Heart left ventricle (tissue), 16 donors: ENCODE measurements around the gene BNIPL. TPM values are rescaled to one million over a fixed set of nuclear protein-coding genes. Genes with fewer than 3 reads are reported as not detected.

ENCODE experiments used
- ATAC-seq, 4 donors: fragments of 200-7000 bp; cut with Tn5 transposase; one replicate each; pipeline ENCODE4 v1.9.1; 2020 to 2022; ENCODE audit warnings: moderate library complexity in 4 of 4, mild to moderate bottlenecking in 3 of 4, moderate number of reproducible peaks in 1 of 4
- DNase-seq, 5 donors: peaks; one replicate each; pipeline ENCODE4 v3.0.0-alpha.2; 2020
- H3K27ac ChIP-seq, 12 donors: fragments of 200-600 bp; sonication (generic) in 4 of 12; one replicate each; pipeline versions ENCODE4 v1.5.0 to v1.8.0; 2016 to 2022; ENCODE audit warnings: mild to moderate bottlenecking in 2 of 12
- H3K27me3 ChIP-seq, 9 donors: fragments of 200-600 bp; sonication (generic) in 2 of 9; one replicate each; pipeline versions ENCODE4 v1.5.1 to v1.8.0; 2016 to 2022; ENCODE audit warnings: mild to moderate bottlenecking in 3 of 9
- H3K36me3 ChIP-seq, 9 donors: fragments of 200-600 bp; sonication (generic) in 2 of 9; one replicate each; pipeline versions ENCODE4 v1.5.0 to v1.8.0; 2018 to 2022; ENCODE audit warnings: mild to moderate bottlenecking in 2 of 9
- H3K4me1 ChIP-seq, 12 donors: fragments of 200-600 bp; sonication (generic) in 4 of 12; one replicate each; pipeline versions ENCODE4 v1.5.0 to v1.8.0; 2016 to 2022; ENCODE audit warnings: mild to moderate bottlenecking in 3 of 12
- H3K4me3 ChIP-seq, 12 donors: fragments of 200-600 bp; sonication (generic) in 4 of 12; one replicate each; pipeline versions ENCODE4 v1.5.0 to v1.8.0; 2017 to 2022; ENCODE audit warnings: mild to moderate bottlenecking in 9 of 12, moderate library complexity in 4 of 12
- H3K9me3 ChIP-seq, 12 donors: fragments of 200-600 bp; sonication (generic) in 4 of 12; one replicate each; pipeline versions ENCODE4 v1.5.0 to v1.8.0; 2016 to 2022; ENCODE audit warnings: mild to moderate bottlenecking in 1 of 12
- CTCF ChIP-seq, 12 donors: fragments of 200-600 bp; sonication (generic) in 4 of 12; IDR thresholded peaks; one replicate each; pipeline versions ENCODE4 v1.5.0 to v1.8.0; 2018 to 2022; ENCODE audit warnings: antibody characterized with exemption in 12 of 12, mild to moderate bottlenecking in 5 of 12
- POLR2A ChIP-seq, 2 donors: fragments of 450-650 bp; IDR thresholded peaks; one replicate each; pipeline ENCODE4 v1.6.1; 2017; ENCODE audit warnings: antibody characterized with exemption in 2 of 2, mild to moderate bottlenecking in 2 of 2, moderate library complexity in 2 of 2
- WGBS, 4 donors: extraction: QIAGEN DNeasy Blood & Tissue Kit in 2 of 4; methylation state at CpG; one replicate each; pipeline versions ENCODE4 v1.1.5 to v1.1.7; 2013 to 2018; 5-methylcytosine and 5-hydroxymethylcytosine counted together
- intact Hi-C, 10 donors: fragments of 100-400 bp; cut with DNase I; formaldehyde crosslinking; loops; one replicate each; pipeline versions ENCODE4 v1.11.1 to v1.14.2; 2022
- polyA plus RNA-seq, 2 donors: library from polyadenylated mRNA; stranded (reverse); fragments of 200-250 nt; gene quantifications; one replicate each; pipeline ENCODE4 v1.2.3, GENCODE V29; 2013
- total RNA-seq, 9 donors: library from RNA; depleted of rRNA in 2 of 9; stranded (reverse); fragments of >200 nt in 2 of 9; fragmentation: NEBNext Ultra II Directional in 3 of 9; extraction: Animal tissue kit (Norgen Biotek cat#: 25700) in 3 of 9; gene quantifications; one replicate each; pipeline versions ENCODE4 v1.1.0 to v1.2.4, GENCODE V29; 2016 to 2023
- donor health status: ischemic (EF 13 %, LVEDD 7.1; RV severe dilation, severe dysfunction).
- donor health status: healthy with polysubstance abuse.
- donor health status: DM: no; HTN: yes; CAD: no.
- donor health status: DM: no; HTN: no; CAD: no.
- donor health status: ischemic (EF 25% LVEDD 6.9; RV normal size, moderate dysfunction).
- donor health status: ischemic (EF 25% LVEDD 5.7; RV mildly dilated, moderate dysfunction).
- donor health status: healthy.
- donor health status: DM: yes; HTN: yes; CAD: no.
- donor health status: ischemic (EF 35%, LVEDD 5.7; RV mildly dilated, moderate dysfunction).
- donor health status: nonischemic (EF 11% LVEDD 7.7; RV severe dilation, severe dysfunction).
- donor health status: DM: yes; HTN: yes; CAD: no.
- donor health status: PGD.
- donor health status: ischemic (EF 29% LVEDD 5.4; RV normal size, mild dysfunction).
- donor health status: nonischemic (EF 23%, LVEDD 6.1; RV moderate dilation, normal function).

The BNIPL gene
- total and polyA plus RNA-seq, 11 donors = 0.07 to 0.65 (median 0.38) TPM; not detected in 2

- H3K36me3 ChIP-seq = peaks cover 0 to 78% (median 52%) of the 10 kb centered on the region in 9 donors
- H3K4me3 ChIP-seq = no peak overlapping the region
- H3K9me3 ChIP-seq = no peaks in the 10 kb centered on the region
- peaks cover 0 to 30% (median 8%) of the 10 kb centered on the region in 12 donors for H3K4me1 ChIP-seq
- intact Hi-C loops = loop anchor here in 8 of 10 donors (1.0 to 10.0 kb wide), 6 partner anchors 24 to 133 kb away; partner anchors contain the start of genes TNFAIP8L2 (in 7 of the 8), CDC42SE1 (in 3 of the 8), GABPB2 (in 1 of the 8) and SEMA6C (in 1 of the 8)
- peak; percentile 88 to 95 (median 90) for ATAC-seq
- no peaks in the 10 kb centered on the region for H3K27me3 ChIP-seq
- peak overlapping the region; percentile 37 to 87 (median 79) for H3K27ac ChIP-seq
- peak; percentile 85 to 90 (median 87) for DNase-seq
- no peak for TF ChIP-seq POLR2A (IDR thresholded peaks at IDR 0.05)
- TF ChIP-seq CTCF (IDR thresholded peaks at IDR 0.05) = peak; percentile 63 to 84 (median 77)
- WGBS, 4 donors = 17 to 27% (median 21%) methylated on average over 6 of the region's 6 CpGs
These were observed 11.7 kb upstream of the BNIPL start for GRCh38 chr1:151024540-151025146.

- peaks cover 0 to 78% (median 55%) of the 10 kb centered on the region in 9 donors for H3K36me3 ChIP-seq
- TF ChIP-seq POLR2A (IDR thresholded peaks at IDR 0.05) = no peak
- TF ChIP-seq CTCF (IDR thresholded peaks at IDR 0.05) = no peak
- no peaks in the 10 kb centered on the region for H3K27me3 ChIP-seq
- H3K27ac ChIP-seq = no peak overlapping the region
- no peak overlapping the region for H3K4me3 ChIP-seq
- H3K4me1 ChIP-seq = peaks cover 0 to 30% (median 8%) of the 10 kb centered on the region in 12 donors
- intact Hi-C loops = loop anchor here in 5 of 10 donors (5.0 to 10.0 kb wide), 3 partner anchors 118 to 131 kb away; partner anchors contain the start of genes TNFAIP8L2 (in 4 of the 5) and SEMA6C (in 1 of the 5)
- DNase-seq (no peak), ATAC-seq (no peak)
- H3K9me3 ChIP-seq = no peaks in the 10 kb centered on the region
These were observed 9.9 kb upstream of the BNIPL start for GRCh38 chr1:151026460-151026859.

- Histone ChIP-seq H3K36me3 (peaks cover 0 to 83% (median 72%) of the 10 kb centered on the region in 9 donors), H3K27me3 (no peaks in the 10 kb centered on the region), H3K4me1 (peaks cover 0 to 11% (median 0%) of the 10 kb centered on the region in 12 donors), H3K4me3 (no peak overlapping the region), H3K9me3 (no peaks in the 10 kb centered on the region), H3K27ac (no peak overlapping the region)
- DNase-seq = no peak
- ATAC-seq = no peak
- intact Hi-C loops = no loop called here
- 97 to 99% (median 98%) methylated on average over 8 of the region's 8 CpGs for WGBS, 4 donors
- no peak for TF ChIP-seq CTCF (IDR thresholded peaks at IDR 0.05)
- no peak for TF ChIP-seq POLR2A (IDR thresholded peaks at IDR 0.05)
These were observed 4.2 kb upstream of the BNIPL start for GRCh38 chr1:151032164-151032563.

GRCh38 chr1:151035167-151035566 lies 1.2 kb upstream of the BNIPL start:
- H3K9me3 ChIP-seq = no peaks in the 10 kb centered on the region
- intact Hi-C loops = no loop called here
- peaks cover 0 to 18% (median 0%) of the 10 kb centered on the region in 12 donors for H3K4me1 ChIP-seq
- no peaks in the 10 kb centered on the region for H3K27me3 ChIP-seq
- no peak for TF ChIP-seq CTCF (IDR thresholded peaks at IDR 0.05)
- no peak for TF ChIP-seq POLR2A (IDR thresholded peaks at IDR 0.05)
- H3K27ac ChIP-seq = peak overlapping the region in 3 of 12 donors; percentile 2 to 13 (median 13)
- 78 to 97% (median 92%) methylated on average over 3 of the region's 3 CpGs for WGBS, 4 donors
- no peak for DNase-seq
- no peak overlapping the region for H3K4me3 ChIP-seq
- H3K36me3 ChIP-seq = peaks cover 0 to 53% (median 45%) of the 10 kb centered on the region in 9 donors
- ATAC-seq = no peak
